ENCODE data around the gene PRR12.
"Not testable (repeated sequence)": the region's sequence is repeated elsewhere in the genome, so short reads cannot be mapped to it uniquely, and the experiment has no call there.

The PRR12 gene

DNA sequence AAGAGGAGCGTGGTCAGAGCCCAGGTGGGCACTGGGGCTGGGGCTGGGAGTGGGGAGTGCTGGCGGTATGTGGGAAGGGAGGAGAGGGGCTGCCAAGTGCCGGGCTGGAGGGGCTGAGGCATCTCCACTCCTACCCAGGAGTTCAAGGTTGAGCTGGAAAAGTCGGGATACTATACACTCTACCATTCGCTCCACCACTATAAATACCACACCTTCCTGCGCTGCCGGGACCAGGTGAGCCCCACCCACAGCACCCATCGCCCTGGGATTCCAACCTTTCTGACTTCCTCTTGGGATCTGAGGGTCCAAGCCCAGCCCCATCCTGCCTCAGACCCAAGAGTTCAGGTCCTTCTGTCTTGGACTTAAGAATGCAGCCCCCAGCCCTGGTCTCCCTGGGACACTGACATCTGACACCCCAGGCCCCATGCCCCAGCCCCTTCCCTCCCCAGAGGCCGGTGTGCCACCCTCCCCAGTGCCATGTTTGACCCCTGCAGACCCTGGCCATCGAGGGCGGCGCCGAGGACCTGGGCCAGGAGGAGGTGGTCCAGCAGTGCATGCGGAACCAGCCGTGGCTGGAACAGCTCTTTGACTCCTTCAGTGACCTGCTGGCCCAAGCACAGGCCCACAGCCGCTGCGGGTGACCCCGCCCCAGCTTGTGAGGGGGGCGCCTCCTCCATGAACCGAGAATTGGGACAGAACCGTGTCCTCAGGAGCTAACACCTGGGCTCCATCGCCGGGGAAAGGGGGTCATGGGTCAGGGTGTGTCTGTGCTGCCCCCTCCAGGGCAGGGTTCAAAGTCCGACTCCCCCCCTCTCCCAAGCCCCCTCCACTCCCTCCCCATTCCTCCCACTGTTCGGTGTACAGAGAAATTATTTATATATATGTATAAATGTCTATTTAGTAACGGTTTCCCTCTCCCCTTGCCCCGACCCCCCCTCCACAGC lies 34.3 kb downstream of the PRR12 start:
- DNase-seq = no peak

DNA sequence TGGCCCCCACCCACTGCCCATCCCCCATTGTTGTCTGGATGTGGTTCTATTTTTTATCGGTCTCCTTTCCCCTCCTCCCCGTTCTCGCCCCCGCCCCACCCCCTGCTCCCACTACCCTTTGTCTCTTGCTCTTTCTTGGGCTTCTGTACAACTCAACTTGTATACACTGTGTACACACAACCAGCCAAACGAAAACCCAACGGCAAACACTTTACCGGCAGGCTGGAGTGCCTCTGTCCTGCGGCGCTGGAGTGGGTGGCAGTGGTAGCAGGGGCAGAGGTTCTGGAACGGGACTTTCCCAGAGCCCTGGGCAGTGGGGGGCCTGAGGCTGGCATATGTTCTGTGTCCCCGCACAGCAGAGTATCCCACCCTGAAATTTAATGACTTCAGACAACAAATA lies 35.2 kb downstream of the PRR12 start:
- no peak for DNase-seq

GRCh38 chr19:49629659-49630058 lies 38.7 kb downstream of the PRR12 start:
- no peak for DNase-seq

DNA sequence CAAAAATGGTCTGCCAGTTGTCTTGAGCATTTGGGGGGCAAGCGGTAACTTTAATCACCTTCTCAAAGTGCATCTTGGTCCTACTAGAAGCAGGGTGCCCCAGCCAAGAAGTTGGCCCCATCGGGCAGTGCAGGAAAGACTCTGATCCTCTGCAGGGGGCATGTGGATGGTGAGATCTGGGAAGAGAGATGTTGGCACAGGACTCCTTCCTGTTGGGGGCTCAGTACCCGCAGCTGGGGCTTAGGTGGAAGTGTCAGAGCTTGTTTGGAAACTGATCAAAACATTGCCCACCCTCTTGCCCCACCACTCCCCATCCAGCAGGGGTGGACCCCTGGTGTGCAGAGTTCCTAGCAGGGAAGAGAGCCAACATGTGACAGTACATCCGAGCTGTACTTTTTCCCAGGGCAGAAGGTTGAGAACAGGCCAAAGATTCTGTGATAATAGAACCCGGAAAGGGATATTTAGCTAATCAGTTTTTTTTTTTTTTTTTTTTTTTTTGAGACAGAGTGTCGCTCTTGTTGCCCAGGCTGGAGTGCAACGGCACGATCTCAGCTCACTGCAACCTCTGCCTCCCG lies 40.1 kb downstream of the PRR12 start:
- DNase-seq = no peak

DNA sequence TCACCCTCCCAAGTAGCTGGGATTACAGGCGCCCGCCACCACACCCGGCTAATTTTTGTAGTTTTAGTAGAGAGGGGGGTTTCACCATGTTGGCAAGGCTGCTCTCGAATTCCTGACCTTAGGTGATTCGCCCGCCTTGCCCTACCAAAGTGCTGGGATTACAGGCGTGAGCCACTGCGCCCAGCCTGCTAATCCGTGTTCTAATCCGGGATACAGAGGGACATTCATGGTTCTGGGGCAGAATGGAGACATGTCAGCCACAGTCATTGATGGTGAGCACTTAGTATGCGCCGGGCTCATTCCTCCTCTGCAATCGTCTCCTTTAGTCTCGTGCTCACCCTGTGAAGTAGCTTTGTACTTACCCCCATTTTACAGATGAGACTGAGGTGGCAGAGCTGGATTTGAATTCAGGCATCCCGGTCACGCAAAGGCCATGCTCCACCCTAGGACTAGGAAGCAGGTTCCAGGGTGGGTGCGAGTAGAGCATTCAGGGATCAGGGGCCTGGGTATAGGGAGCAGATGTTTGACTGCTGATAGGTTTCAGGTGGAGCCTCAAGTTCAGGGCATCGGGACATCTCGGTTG lies 40.7 kb downstream of the PRR12 start:
- no peak for DNase-seq

DNA sequence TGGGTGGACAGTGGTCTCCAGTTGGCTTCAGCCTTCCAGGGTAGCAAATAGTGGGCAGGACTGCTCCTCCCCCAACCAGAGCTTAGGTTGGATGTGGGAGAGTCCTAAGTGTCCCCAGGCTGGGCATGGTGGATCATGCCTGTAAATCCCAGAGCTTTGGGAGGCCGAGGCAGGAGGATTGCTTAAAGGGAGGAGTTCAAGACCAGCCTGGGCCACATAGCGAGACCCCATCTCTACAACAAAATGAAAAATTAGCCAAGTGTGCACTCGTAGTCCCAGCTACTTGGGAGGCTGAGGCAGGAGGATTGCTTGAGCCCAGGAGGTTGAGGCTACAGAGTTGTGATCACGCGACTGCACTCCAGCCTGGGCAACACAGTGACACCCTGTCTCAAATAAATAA lies 41.6 kb downstream of the PRR12 start:
- no peak for DNase-seq

DNA sequence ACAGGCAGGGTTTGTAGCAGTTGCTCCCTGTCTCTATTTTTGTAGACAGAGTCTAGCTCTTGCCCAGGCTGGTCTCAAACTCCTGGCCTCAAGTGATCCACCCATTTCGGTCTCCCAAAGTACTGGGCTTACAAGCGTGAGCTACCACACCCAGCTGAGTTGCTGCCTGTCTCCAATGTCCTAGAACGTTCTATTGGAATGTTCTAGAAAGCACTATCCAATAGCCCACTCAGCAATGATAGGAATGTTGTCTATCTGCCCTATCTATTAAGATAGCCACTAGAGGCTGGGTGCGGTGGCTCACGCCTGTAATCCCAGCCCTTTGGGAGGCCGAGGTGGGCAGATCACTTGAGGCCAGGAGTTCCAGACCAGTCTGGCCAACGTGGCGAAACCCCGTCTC lies 42.3 kb downstream of the PRR12 start:
- not testable (repeated sequence) for DNase-seq

GRCh38 chr19:49635530-49636232 lies 44.7 kb downstream of the PRR12 start:
- DNase-seq = no peak

DNA sequence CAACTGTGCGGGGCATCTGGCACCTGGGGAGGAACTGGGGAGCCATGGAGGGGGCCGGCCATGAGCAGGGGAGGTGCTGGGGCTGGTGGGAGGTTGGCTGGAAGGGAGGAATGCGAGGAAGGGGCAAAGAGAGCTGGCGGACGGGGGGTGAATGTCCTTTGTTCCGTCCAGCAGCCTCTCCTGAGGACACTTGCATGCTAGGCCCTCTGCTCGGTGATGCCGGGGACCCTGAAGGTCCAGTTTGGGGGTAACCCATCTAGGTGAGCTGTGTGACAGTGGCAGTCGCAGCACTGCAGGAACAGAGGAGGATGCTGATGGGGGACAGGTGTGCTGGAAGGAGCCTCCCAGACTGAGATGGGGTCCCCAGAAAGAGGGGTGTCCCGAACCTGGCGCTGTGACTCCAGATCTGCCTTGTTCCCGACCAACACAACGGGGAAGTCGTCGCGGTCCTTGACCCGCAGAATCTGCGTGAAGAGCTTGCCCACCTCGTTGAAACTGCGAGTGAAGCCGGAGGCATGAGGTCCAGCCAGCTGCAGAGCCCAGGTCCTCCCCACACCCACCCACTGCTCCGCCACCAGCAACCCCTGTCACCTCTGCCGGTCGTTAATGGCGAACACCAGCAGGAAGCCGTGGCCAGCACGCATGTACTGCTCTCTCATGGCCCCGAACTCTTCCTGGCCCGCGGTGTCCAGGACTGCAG lies 45.4 kb downstream of the PRR12 start:
- no peak for DNase-seq

DNA sequence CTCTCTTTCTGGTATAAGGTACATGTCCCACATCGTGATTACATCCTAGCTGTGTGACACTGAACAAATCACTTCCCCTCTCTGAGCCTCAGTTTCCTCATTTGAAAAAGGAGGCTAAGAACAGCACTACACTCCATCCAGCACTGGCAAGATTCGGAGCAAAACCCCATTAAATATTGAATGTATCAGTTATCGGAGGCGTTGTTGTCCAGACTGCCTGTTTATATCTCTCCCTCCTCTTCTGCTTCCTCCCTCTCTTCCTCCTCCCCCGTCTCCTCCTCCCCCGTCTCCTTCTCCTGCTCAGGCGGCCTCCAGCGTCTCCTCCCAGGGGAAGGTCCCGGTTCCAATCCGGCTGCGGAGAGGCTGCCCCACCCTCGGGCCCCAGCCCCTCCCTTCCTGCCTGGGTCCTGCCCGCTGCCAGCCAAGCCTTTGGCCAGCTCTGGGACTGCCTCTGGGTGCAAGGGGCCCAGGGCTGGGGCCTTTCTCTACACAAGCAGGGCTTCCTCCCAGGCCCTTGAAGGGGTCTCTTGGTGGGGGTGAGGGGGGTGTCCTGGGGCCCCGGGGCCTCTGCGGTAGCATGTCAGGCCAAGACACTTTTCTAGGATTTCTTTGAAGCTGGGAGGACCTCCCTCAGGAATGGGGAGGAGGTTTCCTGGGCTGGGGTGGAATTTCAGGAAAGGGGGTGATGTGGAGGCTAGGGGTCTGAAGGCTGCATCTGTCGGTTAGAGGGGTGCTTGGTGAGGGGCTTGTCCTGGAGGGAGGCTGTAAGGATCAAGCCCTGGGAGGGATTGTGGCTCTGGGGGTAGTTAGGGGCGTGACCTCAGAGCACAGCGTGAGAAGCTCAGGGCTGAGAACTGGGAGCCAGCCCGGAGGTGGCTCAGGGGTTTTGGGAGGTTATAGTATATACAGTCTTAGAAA lies 47.1 kb downstream of the PRR12 start:
- DNase-seq = no peak

- no peak for DNase-seq
These were observed 48.6 kb downstream of the PRR12 start for GRCh38 chr19:49639401-49640112.

GRCh38 chr19:49640113-49640898 lies 49.3 kb downstream of the PRR12 start, which contains the start of gene RRAS:
TSS of gene RRAS (minus strand) at chr19:49640143. CDS start at chr19:49640098, 45 bp downstream.
- peak; percentile 97 to 98 for DNase-seq

GRCh38 chr19:49641688-49642491 lies 50.9 kb downstream of the PRR12 start, which contains the start of gene SCAF1:
TSS of gene SCAF1 (plus strand) at chr19:49642209. CDS start at chr19:49645027, 2,818 bp downstream.
- peak; percentile 97 to 99 for DNase-seq

DNA sequence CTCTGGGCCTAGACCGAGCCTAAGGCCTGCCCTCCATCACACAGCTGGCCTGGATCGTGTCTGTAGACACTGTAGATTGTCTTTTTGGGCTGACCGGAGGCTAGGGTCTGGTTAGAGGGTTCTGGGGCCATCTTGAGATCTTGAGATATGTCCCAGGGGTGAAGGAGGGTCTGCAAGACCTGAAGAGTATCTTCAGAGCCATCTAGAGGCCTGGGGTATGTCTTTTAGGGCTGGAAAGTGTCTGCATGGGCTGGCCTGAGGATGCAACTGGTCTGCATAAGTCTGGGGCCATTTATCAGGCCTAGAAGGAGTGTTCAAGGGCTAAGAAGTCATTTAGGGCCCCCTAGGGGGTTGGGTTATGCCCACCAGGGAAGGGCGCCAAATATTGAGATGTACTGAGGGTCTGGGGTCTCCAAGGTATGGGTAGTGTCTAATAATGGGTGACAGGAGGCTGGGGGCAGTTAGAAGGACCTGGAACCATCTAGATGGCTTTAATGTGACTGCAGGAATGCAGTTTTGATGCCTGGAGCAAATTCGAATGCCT lies 51.6 kb downstream of the PRR12 start:
- no peak for DNase-seq

GRCh38 chr19:49643466-49643865 lies 52.5 kb downstream of the PRR12 start:
- DNase-seq = no peak

GRCh38 chr19:49645592-49645991 lies 54.6 kb downstream of the PRR12 start:
- DNase-seq = no peak

DNA sequence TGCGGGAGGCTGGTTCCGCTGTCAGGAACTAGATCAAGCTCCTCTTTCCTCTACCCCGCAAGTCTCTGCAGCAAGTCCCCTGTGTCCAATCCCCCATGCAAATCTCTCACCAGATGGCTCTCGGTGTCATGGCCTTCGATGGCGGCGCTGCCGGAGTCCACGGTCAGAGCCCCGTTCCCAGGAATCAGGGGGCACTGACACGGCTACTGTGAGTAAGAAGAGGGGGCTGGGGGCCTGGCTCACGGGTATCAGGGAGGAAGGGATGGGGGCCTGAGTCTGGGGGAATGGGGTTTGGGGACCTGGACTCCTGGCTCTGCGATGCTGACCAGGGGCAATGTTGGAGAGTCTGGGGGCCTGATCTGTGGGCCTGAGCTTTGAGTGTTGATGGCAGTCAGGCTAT lies 55.0 kb downstream of the PRR12 start:
- DNase-seq = no peak

- DNase-seq = no peak
These were observed 55.6 kb downstream of the PRR12 start for GRCh38 chr19:49646586-49646985.
